Suprapubic skin (tissue), 4 donors: ENCODE data around the gene NSUN2. TPM values are rescaled to one million over a fixed set of nuclear protein-coding genes. Genes with fewer than 3 reads are reported as not detected.

Experiments
- DNase-seq, 2 donors: peaks; one replicate each; pipeline ENCODE4 v3.0.0-alpha.2; 2019; ENCODE audit warnings: low spot score in 2 of 2
- H3K27ac ChIP-seq: fragments of 200-600 bp; sonication (generic); one replicate; pipeline ENCODE4 v1.5.1; 2019
- H3K27me3 ChIP-seq: fragments of 200-600 bp; sonication (generic); one replicate; pipeline ENCODE4 v1.5.1; 2019
- H3K36me3 ChIP-seq: fragments of 200-600 bp; sonication (generic); one replicate; pipeline ENCODE4 v1.5.1; 2019
- H3K4me1 ChIP-seq: fragments of 200-600 bp; sonication (generic); one replicate; pipeline ENCODE4 v1.5.1; 2019
- H3K4me3 ChIP-seq: fragments of 200-600 bp; sonication (generic); one replicate; pipeline ENCODE4 v1.5.1; 2019; ENCODE audit warnings: mild to moderate bottlenecking
- H3K9me3 ChIP-seq: fragments of 200-600 bp; sonication (generic); one replicate; pipeline ENCODE4 v1.5.1; 2019
- EP300 ChIP-seq: sonication (generic); formaldehyde crosslinking; IDR thresholded peaks from one replicate; pipeline ENCODE4 v1.6.1; 2017; ENCODE audit warnings: antibody characterized with exemption
- POLR2A ChIP-seq, 2 donors: fragments of 450-650 bp; IDR thresholded peaks; one replicate each; pipeline ENCODE4 v1.6.1; 2017; ENCODE audit warnings: antibody characterized with exemption in 2 of 2, mild to moderate bottlenecking in 2 of 2, moderate library complexity in 2 of 2
- POLR2AphosphoS5 ChIP-seq, 3 donors: sonication (generic); formaldehyde crosslinking; IDR thresholded peaks; one replicate each; pipeline ENCODE4 v1.6.1; 2017; ENCODE audit warnings: antibody characterized with exemption in 3 of 3
- WGBS: methylation state at CpG from one replicate; pipeline ENCODE4 v1.1.5; 2018; 5-methylcytosine and 5-hydroxymethylcytosine counted together
- total RNA-seq, 4 donors: library from RNA; depleted of rRNA; stranded (reverse); fragments of >200 nt; gene quantifications; one replicate each; pipeline ENCODE4 v1.1.0, GENCODE V29; 2016
- TF ChIP-seq, protein P1 (sequence below), 2 donors: fragments of 200-600 bp in 1 of 2; fragments of 450-650 bp in 1 of 2; sonication (generic) in 1 of 2; IDR thresholded peaks; one replicate each; pipeline ENCODE4 v1.5.1; 2016 to 2019; ENCODE audit warnings: antibody characterized with exemption in 2 of 2, mild to moderate bottlenecking in 1 of 2, moderate library complexity in 1 of 2

The NSUN2 gene
- total RNA-seq, 4 donors from 2014 or later: 48.8 to 90.8 (median 56.4) TPM

DNA sequence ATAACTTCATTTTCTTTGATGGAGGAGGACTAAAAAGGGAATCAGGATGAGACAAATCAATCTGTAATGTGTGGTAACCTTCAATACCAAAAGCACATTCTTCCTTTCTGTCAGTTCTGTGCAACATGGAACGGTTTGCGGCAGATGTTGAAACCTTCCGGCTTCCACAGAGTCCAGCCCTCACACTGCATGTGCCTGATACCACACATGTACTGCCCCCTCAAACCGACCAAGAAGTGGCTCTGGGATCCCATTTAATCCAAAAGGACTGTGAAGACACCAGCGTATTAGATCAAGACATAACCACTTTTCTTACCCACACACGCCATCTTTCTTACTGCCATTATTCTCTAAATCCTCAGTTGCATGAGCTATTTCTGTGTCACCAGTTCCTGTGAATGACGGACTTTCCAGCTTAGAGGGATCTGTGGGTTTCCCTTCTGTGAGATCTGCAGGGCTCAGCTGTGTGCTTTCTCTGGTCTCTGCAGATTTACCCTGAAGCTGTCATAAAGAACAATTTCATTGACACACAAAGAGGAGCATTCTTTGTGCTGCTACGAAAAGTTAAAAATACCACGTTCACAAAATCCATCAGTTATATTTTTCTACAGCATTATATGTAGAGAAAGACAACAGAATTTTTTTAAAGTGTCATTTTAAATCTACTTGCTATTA lies 25.8 kb downstream of the NSUN2 start:
- Histone ChIP-seq H3K4me3 (no peak overlapping the region), H3K27ac (no peak overlapping the region), H3K36me3 (peaks cover 97% of the 10 kb centered on the region), H3K4me1 (no peaks in the 10 kb centered on the region), H3K9me3 (no peaks in the 10 kb centered on the region), H3K27me3 (no peaks in the 10 kb centered on the region)
- TF ChIP-seq, protein P1, sequence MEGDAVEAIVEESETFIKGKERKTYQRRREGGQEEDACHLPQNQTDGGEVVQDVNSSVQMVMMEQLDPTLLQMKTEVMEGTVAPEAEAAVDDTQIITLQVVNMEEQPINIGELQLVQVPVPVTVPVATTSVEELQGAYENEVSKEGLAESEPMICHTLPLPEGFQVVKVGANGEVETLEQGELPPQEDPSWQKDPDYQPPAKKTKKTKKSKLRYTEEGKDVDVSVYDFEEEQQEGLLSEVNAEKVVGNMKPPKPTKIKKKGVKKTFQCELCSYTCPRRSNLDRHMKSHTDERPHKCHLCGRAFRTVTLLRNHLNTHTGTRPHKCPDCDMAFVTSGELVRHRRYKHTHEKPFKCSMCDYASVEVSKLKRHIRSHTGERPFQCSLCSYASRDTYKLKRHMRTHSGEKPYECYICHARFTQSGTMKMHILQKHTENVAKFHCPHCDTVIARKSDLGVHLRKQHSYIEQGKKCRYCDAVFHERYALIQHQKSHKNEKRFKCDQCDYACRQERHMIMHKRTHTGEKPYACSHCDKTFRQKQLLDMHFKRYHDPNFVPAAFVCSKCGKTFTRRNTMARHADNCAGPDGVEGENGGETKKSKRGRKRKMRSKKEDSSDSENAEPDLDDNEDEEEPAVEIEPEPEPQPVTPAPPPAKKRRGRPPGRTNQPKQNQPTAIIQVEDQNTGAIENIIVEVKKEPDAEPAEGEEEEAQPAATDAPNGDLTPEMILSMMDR (IDR thresholded peaks at IDR 0.05): no peak
- TF ChIP-seq EP300 (no peak), POLR2AphosphoS5 (IDR thresholded peaks at IDR 0.05) (no peak), POLR2A (IDR thresholded peaks at IDR 0.05) (no peak)
- 90% methylated on average over 9 of the region's 9 CpGs for WGBS
- DNase-seq: no peak

DNA sequence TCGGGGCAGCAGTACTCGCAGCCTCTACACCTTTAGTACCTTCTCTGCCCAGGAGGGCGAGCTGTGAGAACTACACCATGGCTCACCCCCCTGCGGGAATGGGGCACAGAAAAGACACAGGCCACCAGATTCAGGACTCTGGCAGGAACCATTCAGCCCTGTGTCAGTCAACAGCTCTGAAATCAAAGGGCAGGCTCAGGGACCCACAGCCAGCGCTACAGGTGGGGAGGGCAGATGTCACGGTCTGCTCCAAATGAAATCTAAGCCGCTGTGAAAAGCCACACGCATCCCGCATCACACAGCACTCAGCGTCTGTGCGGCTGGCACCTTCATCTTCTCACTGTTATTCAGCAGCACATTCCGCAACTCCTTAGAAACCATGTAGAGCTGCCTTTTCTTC lies 27.9 kb downstream of the NSUN2 start:
- DNase-seq: no peak
- H3K27ac ChIP-seq: no peak overlapping the region
- no peaks in the 10 kb centered on the region for H3K9me3 ChIP-seq
- H3K27me3 ChIP-seq: no peaks in the 10 kb centered on the region
- H3K4me1 ChIP-seq: no peaks in the 10 kb centered on the region
- no peak overlapping the region for H3K4me3 ChIP-seq
- over 99% methylated on average over 12 of the region's 12 CpGs for WGBS
- peaks cover 99% of the 10 kb centered on the region for H3K36me3 ChIP-seq
- TF ChIP-seq, protein P1 (IDR thresholded peaks at IDR 0.05): no peak
- TF ChIP-seq EP300 (no peak), POLR2A (IDR thresholded peaks at IDR 0.05) (no peak), POLR2AphosphoS5 (IDR thresholded peaks at IDR 0.05) (no peak)

DNA sequence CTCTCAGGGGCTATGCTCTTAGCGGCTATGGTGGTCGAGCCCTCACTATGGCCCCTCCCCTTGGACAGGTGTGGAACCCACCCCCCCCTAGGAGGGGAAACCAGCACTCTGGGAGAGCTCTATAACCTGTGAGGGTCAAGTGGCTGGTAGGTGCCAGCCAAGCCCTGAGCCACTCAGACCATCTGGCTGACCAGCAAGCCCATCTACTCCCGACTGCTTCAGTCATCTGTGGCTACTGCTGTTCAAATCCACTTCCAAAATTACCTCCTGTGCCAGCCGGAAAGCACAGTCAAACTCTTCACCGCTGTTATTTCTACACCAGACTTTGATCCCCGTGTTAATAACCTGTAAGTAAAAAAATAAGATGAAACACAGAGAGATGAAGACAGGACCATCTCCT lies 28.5 kb downstream of the NSUN2 start:
- H3K36me3 ChIP-seq: peaks cover 99% of the 10 kb centered on the region

DNA sequence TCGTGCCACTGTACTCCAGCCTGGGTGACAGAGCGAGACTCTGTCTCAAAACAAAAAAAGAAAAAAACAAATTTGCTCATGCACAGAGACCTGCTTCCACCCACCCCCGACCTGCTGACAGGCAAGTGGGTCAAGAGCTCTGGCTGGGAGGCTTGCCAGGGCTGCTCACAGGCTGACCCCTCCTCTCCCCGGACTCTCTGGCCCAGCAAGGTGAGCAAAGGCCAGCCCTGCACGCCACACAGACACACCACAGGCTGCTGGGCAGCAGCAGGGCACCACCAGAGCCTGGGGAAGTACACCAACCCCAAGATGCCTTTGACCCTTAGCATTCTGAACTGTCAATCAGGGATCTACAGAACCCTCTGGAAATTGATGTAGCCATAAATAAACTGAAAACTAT lies 29.2 kb downstream of the NSUN2 start:
- TF ChIP-seq EP300 (no peak), POLR2A (IDR thresholded peaks at IDR 0.05) (no peak), POLR2AphosphoS5 (IDR thresholded peaks at IDR 0.05) (no peak)
- TF ChIP-seq, protein P1 (IDR thresholded peaks at IDR 0.05): no peak
- H3K36me3 ChIP-seq: peaks cover 98% of the 10 kb centered on the region
- H3K27me3 ChIP-seq: no peaks in the 10 kb centered on the region
- no peak overlapping the region for H3K4me3 ChIP-seq
- H3K4me1 ChIP-seq: no peaks in the 10 kb centered on the region
- H3K9me3 ChIP-seq: no peaks in the 10 kb centered on the region
- 93% methylated on average over 4 of the region's 5 CpGs for WGBS
- H3K27ac ChIP-seq: no peak overlapping the region
- no peak for DNase-seq

More for the DNA sequence above, 28.5 kb downstream of the NSUN2 start:
- no peaks in the 10 kb centered on the region for H3K4me1 ChIP-seq
- WGBS: 86% methylated on average over 6 of the region's 6 CpGs
- TF ChIP-seq POLR2AphosphoS5 (IDR thresholded peaks at IDR 0.05): no peak
- TF ChIP-seq, protein P1 (IDR thresholded peaks at IDR 0.05): no peak
- TF ChIP-seq POLR2A (IDR thresholded peaks at IDR 0.05): no peak
- no peak for TF ChIP-seq EP300
- no peak overlapping the region for H3K4me3 ChIP-seq
- no peaks in the 10 kb centered on the region for H3K27me3 ChIP-seq
- no peaks in the 10 kb centered on the region for H3K9me3 ChIP-seq
- DNase-seq: no peak
- H3K27ac ChIP-seq: no peak overlapping the region

DNA sequence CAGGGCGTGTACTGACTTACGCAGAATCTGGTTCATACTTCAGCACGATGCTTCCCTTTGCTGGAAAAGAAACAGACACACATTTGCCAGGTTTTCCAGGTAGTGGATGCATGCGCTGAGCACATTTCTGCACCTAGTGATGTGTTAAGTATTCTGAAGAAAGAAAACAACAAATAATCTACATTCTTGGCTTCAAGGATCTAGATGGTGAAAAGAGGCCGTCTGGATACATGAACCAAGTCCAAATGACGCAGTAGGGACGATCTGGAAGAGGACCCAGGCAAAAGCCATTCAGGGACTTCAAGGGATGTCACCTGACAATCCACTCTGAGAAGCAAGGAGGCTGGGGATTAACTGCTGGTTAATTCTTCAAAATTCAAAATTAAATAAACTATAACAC lies 30.4 kb downstream of the NSUN2 start:
- WGBS: 85% methylated on average over 7 of the region's 7 CpGs
- no peaks in the 10 kb centered on the region for H3K27me3 ChIP-seq
- no peaks in the 10 kb centered on the region for H3K9me3 ChIP-seq
- DNase-seq: no peak
- H3K27ac ChIP-seq: no peak overlapping the region
- TF ChIP-seq, protein P1 (IDR thresholded peaks at IDR 0.05): no peak
- TF ChIP-seq POLR2AphosphoS5 (IDR thresholded peaks at IDR 0.05) (no peak), EP300 (no peak), POLR2A (IDR thresholded peaks at IDR 0.05) (no peak)
- H3K4me3 ChIP-seq: no peak overlapping the region
- no peaks in the 10 kb centered on the region for H3K4me1 ChIP-seq
- H3K36me3 ChIP-seq: peaks cover 95% of the 10 kb centered on the region
